Stimulated activated CD8-positive, alpha-beta memory T cell treated with anti-CD3 and anti-CD28 coated beads, Interleukin-12 subunit alpha, Interleukin-12 subunit beta, amount 100 ng/mL, for 4 hours (primary cell): Measurements from ENCODE around the gene EEFSEC.

Experiments
- DNase-seq: peaks from one replicate; pipeline ENCODE4 v3.0.0-alpha.2; 2020; ENCODE audit warnings: low read depth

Gene EEFSEC

DNA sequence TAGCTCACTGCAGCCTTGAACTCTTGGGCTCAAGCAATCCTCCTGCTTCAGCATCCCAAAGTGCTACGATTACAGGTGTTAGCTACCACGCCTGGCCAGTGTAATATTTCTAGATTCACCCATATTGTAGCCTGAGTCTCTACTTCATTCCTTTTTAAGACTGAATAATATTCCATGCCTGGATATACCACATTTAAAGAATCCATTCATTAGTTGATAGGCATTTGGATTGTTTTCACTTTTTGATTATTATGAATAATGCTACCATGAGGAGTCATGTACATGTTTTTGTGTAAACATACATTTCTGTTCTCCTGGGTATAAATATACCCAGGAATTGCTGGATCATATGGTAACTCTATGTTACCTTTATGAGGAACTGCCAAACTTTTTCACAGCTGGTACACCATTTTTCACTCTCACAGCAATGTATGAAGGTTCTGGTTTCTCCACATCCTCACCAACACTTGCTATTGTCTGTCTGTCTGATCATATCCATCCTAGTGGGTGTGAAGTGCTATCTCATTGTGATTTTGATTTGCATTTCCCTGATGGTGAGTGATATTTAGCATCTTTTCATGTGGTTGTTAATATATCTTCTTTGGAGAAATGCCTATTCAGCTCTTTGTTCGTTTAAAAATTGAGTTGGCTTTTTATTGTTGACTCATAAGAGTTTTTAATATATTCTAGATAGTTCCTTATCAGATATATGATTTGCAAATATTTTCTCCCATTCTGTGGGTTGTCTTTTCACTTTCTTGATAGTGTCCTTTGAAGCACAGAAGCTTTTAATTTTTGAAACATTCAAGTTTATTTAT, 32.6 kb downstream of the EEFSEC start:
- DNase-seq, result no peak

- DNase-seq, result no peak
Observed at GRCh38 chr3:128187495-128187894, 34.2 kb downstream of the EEFSEC start.

GRCh38 chr3:128188326-128188725, 35.0 kb downstream of the EEFSEC start:
- DNase-seq, result no peak

GRCh38 chr3:128188956-128189355, 35.7 kb downstream of the EEFSEC start:
- no peak for DNase-seq

GRCh38 chr3:128190501-128190900, 37.2 kb downstream of the EEFSEC start:
- no peak for DNase-seq

GRCh38 chr3:128192131-128192530, 38.9 kb downstream of the EEFSEC start:
- DNase-seq, result no peak

DNA sequence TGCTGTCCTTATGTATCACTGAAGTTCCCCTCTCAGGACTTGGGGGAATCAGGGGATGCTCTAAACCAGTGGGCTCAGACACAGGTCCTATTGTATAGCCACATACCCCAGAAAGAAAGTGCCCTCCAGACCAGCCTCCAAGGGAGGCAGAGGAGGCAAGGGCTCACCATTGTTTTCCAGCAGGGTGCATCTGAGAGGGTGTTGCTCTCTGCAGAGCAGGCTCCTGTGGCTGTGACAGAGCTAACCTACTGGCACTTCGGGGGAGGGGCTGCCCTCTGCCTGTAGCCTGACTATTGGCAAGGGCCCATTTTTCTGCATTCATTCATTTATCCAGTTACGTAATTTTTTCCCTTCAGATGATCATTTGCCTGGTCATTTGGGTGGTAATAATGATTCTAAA, 39.9 kb downstream of the EEFSEC start:
- no peak for DNase-seq

DNA sequence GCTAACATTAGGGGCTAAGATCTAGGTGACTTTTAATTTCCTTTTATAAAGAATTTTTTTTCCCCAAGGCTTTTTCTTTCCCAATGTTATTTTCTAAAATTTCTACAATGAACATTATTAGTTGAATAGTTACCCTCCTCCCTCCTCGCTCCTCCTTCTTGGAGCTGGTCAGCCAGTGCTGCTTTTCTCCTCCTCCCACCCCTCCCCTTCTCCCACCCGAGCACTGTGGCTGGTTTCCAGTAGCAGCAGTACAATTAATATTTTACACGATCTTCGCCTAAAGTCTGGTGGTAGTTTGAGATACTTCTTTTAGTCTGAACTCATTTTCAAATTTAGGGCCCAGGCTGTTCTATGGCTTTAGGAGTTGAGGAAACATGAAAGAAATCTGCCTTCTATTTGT, 41.6 kb downstream of the EEFSEC start:
- DNase-seq, result no peak

GRCh38 chr3:128195369-128195768, 42.1 kb downstream of the EEFSEC start:
- no peak for DNase-seq

GRCh38 chr3:128195802-128196201, 42.5 kb downstream of the EEFSEC start:
- DNase-seq, result no peak

GRCh38 chr3:128196647-128197046, 43.4 kb downstream of the EEFSEC start:
- DNase-seq, result no peak

DNA sequence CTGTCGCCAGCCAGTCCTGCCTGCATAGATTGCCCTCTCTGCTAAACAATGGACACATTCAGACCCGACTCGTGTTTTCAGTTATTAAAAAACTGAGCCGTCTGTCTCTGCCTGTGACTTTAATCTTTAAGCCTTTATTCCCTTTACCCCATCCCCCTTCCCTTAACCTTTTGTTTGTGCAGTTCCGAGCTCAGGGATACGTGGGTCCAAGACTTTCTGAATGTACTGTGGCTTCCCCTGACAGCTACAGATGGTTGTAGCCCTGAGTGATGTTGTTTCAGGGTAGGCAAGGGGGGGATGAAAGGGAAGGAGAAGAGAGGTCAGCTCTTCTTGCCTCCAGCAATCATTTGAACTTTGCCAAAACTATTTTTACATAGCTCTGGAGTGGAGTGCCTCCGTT, 44.6 kb downstream of the EEFSEC start:
- no peak for DNase-seq

DNA sequence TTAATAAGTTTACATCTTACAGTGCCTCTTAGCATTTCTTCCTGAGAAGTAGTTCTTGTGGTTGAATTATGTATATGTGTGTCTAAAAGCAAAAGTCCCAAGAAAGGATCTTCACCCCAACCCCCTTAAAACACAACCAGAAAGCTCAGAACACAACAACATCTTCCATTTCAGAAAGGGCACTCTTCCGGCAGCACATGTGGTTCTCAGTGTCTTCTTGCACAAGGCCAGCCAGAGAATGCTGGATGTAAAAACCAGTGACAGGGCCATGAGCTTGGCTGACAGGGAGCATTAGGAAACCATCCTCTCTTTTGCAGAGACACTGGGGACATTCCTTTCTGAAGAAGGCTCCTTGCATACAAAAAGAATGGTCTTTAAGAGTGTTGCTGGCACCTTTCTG, 45.0 kb downstream of the EEFSEC start:
- DNase-seq, result no peak

GRCh38 chr3:128199110-128199509, 45.8 kb downstream of the EEFSEC start:
- no peak for DNase-seq

GRCh38 chr3:128201158-128201755, 48.0 kb downstream of the EEFSEC start:
- no peak for DNase-seq

- no peak for DNase-seq
Observed at GRCh38 chr3:128203169-128203568, 49.9 kb downstream of the EEFSEC start.

- no peak for DNase-seq
Observed at GRCh38 chr3:128205558-128206145, 52.4 kb downstream of the EEFSEC start.

- no peak for DNase-seq
Observed at GRCh38 chr3:128207951-128208350, 54.7 kb downstream of the EEFSEC start.

DNA sequence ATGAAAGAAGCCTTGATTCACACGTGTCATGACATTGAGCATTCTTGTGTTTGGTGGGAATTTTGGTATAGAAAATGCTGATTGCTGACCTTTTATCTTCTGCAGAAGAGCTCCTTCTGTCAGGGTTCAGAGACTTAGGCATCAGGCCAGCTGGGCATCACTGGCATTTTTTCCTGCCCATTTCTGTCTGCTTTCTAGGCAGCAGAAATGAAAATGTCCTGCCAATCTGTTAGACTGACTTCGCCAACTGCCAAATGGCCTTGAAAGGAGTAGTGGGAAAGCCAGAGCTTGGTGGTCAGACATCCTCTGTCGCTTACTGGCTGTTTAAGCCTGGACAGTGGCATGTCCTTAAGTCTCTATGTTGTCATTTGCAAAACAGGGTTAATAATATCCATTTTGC, 57.4 kb downstream of the EEFSEC start:
- DNase-seq, result no peak

GRCh38 chr3:128214056-128214455, 60.8 kb downstream of the EEFSEC start:
- no peak for DNase-seq

- DNase-seq, result no peak
Observed at GRCh38 chr3:128215290-128215689, 62.0 kb downstream of the EEFSEC start.

DNA sequence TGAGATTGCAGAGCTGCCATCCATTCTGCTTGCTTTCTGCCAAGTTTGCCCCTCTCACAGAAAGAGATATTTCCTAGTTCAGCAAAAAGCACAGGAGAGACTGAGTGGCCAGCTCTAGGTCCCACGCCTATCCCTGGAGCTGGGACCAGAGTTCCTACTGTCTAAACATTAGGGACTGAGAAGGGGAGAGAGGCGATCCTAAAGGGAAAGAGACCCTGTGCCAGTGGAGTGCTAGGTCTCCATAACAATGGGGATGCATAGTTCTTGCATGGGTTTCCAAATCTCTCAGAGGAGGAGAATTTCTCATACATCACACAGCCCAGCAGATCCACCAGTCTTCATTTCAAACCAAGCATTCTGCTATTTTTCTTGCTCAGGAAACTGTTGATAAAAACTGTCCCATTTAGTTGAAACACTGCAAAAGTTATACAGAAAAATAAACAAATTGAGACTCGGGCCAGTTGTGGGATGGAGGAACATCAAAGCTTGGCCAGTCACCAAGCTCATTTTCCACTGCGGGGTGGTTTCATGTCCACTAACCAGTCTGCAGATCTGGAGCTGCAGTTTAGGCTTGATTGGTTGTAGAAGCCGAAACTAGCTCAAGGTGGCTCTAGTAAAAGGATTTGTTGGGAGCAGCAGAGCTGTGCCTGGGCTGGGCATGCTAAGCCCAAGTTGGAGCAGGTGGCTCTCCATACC, 62.7 kb downstream of the EEFSEC start:
- DNase-seq, result no peak
